ENCODE data around the gene BAIAP2. TPM values are rescaled to one million over a fixed set of nuclear protein-coding genes. Genes with fewer than 3 reads are reported as not detected.

Gene BAIAP2
- total and polyA plus RNA-seq, 12 donors = 3.1 to 33.4 (median 14.6) TPM

DNA sequence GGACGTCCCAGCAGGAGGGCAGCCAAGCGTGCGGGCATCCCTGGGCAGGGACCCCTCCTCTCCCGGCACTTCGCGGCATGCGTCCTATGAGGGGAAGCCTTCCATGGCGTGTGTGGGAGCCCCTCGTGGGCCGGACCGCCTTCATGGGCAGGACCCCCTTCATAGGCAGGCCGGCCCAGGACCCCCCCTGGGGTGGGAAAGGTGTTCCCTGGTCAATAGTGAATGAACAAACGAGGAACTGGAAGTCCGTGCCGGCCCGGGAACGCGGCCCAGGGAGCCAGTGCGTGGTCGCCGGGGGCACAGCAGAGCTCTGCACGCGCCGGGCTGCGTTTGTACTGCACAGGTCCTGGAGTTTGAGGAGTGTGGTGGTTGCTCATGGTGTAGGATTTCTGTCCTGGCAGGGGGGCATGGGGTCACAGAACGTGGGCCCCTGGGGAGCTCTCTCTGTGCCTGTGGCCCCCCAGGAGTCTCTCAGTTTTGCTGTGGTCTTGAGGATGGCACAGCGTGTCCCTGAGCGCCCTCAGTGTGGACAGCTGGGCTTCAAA is 13.9 kb downstream of the BAIAP2 start:
- Histone ChIP-seq H3K27ac (peak overlapping the region in 1 of 5 donors; percentile 4), H3K36me3 (replicated peaks in 1 of 2) (no peaks in the 10 kb centered on the region), H3K9me3 (replicated peaks in 1 of 3) (no peaks in the 10 kb centered on the region), H3K4me3 (no peak overlapping the region), H3K27me3 (no peaks in the 10 kb centered on the region), H3K4me1 (replicated peaks in 1 of 2) (peaks cover 8 to 46% of the 10 kb centered on the region in 2 donors)
- no peak for TF ChIP-seq CTCF (IDR thresholded peaks at IDR 0.05)
- no peak for TF ChIP-seq POLR2A (IDR thresholded peaks at IDR 0.05)
- intact Hi-C loops (cut with DNase I) = no loop called here
- no peak for DNase-seq
- 71 to 88% (median 88%) methylated on average over 4 to 28 of the region's 28 CpGs for WGBS, 4 donors

DNA sequence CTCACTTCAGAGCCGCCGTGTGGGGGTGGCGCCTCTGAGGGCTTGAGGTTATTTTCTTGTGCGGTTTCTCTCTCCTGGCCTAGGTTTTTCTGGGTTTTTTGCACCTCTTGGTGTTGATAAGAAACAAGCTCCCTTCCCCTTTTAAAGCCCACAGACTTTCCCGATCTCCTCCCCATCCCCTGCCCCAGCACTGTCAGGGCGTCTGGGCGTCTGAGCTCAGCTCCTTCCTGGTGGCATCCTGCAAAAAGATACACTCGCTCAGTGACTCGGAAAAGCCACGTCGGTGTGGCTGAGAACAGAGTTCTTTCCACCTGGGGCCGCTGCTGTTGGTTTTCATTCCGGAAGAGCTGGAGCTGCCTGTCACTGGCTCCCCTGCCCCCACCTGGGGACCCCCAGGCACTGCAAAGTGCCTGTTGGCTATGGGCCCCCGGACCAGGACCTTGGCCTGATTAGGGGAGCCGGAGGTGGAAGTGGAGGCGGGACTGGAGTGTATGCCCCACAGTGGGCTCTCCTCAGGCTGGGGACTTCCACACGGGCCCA is 14.5 kb downstream of the BAIAP2 start:
- peak overlapping the region in 2 of 5 donors; percentile 22 to 79 for H3K27ac ChIP-seq
- no peak for DNase-seq
- no peak for TF ChIP-seq POLR2A (IDR thresholded peaks at IDR 0.05)
- no peak for TF ChIP-seq CTCF (IDR thresholded peaks at IDR 0.05)
- no peaks in the 10 kb centered on the region for H3K9me3 ChIP-seq (replicated peaks in 1 of 3)
- no peak overlapping the region for H3K4me3 ChIP-seq
- WGBS, 4 donors = 62 to 75% (median 63%) methylated on average over 14 to 17 of the region's 17 CpGs
- H3K36me3 ChIP-seq (replicated peaks in 1 of 2) = no peaks in the 10 kb centered on the region
- intact Hi-C loops (cut with DNase I) = no loop called here
- no peaks in the 10 kb centered on the region for H3K27me3 ChIP-seq
- peaks cover 8 to 40% of the 10 kb centered on the region in 2 donors for H3K4me1 ChIP-seq (replicated peaks in 1 of 2)

- peaks cover 6 to 34% of the 10 kb centered on the region in 2 donors for H3K4me1 ChIP-seq (replicated peaks in 1 of 2)
- intact Hi-C loops (cut with DNase I) = no loop called here
These were observed 15.1 kb downstream of the BAIAP2 start for GRCh38 chr17:81049973-81050551.

More at GRCh38 chr17:81049973-81050551, 15.1 kb downstream of the BAIAP2 start:
- DNase-seq = peak in 3 of 7 donors; percentile 46 to 73 (median 55)
- 69 to 94% (median 73%) methylated on average over 12 to 26 of the region's 26 CpGs for WGBS, 4 donors
- Histone ChIP-seq H3K36me3 (replicated peaks in 1 of 2) (no peaks in the 10 kb centered on the region), H3K4me3 (no peak overlapping the region), H3K27ac (peak overlapping the region in 2 of 5 donors; percentile 22 to 79), H3K9me3 (replicated peaks in 1 of 3) (no peaks in the 10 kb centered on the region), H3K27me3 (no peaks in the 10 kb centered on the region)
- TF ChIP-seq CTCF (IDR thresholded peaks at IDR 0.05) (no peak), POLR2A (IDR thresholded peaks at IDR 0.05) (no peak)
